Right lobe of liver (tissue), 6 donors: ENCODE data around the gene FERD3L. TPM values are rescaled to one million over a fixed set of nuclear protein-coding genes. Genes with fewer than 3 reads are reported as not detected.

Experiments used
- ATAC-seq, 4 donors: fragments of 200-7000 bp; cut with Tn5 transposase; one replicate each; pipeline ENCODE4 v1.9.1; 2020; ENCODE audit warnings: mild to moderate bottlenecking in 4 of 4, moderate library complexity in 4 of 4
- DNase-seq, 3 donors: peaks; one replicate each; pipeline ENCODE4 v3.0.0-alpha.2; 2020
- H3K27ac ChIP-seq, 3 donors: fragments of 200-600 bp; one replicate each; pipeline ENCODE4 v1.8.0; 2022
- H3K27me3 ChIP-seq, 2 donors: fragments of 200-600 bp; one replicate each; pipeline ENCODE4 v1.8.0; 2022
- H3K36me3 ChIP-seq, 4 donors: fragments of 200-600 bp; sonication (generic) in 1 of 4; one replicate each; pipeline versions ENCODE4 v1.5.1 to v1.8.0; 2017 to 2022; ENCODE audit warnings: control low read depth in 1 of 4
- H3K4me1 ChIP-seq, 4 donors: fragments of 200-600 bp; sonication (generic) in 1 of 4; one replicate each; pipeline versions ENCODE4 v1.5.1 to v1.8.0; 2017 to 2022; ENCODE audit warnings: control low read depth in 1 of 4
- H3K4me3 ChIP-seq, 3 donors: fragments of 200-600 bp; one replicate each; pipeline ENCODE4 v1.8.0; 2022
- H3K9me3 ChIP-seq, 4 donors: fragments of 200-600 bp; sonication (generic) in 1 of 4; one replicate each; pipeline versions ENCODE4 v1.5.1 to v1.8.0; 2017 to 2022; ENCODE audit warnings: control low read depth in 1 of 4
- CTCF ChIP-seq, 4 donors: fragments of 200-600 bp in 3 of 4; fragments of 450-650 bp in 1 of 4; IDR thresholded peaks; one replicate each; pipeline versions ENCODE4 v1.5.1 to v1.8.0; 2016 to 2022; ENCODE audit warnings: antibody characterized with exemption in 4 of 4, mild to moderate bottlenecking in 2 of 4
- POLR2A ChIP-seq: fragments of 450-650 bp; IDR thresholded peaks from one replicate; pipeline ENCODE4 v1.6.1; 2017; ENCODE audit warnings: antibody characterized with exemption, mild to moderate bottlenecking
- WGBS: methylation state at CpG from one replicate; pipeline ENCODE4 v1.1.6; 2018; ENCODE audit warnings: low coverage, low lambda C conversion rate; ENCODE audit not compliant: insufficient coverage; ENCODE audit errors: missing lambda C conversion rate; 5-methylcytosine and 5-hydroxymethylcytosine counted together
- intact Hi-C, 2 donors: fragments of 100-400 bp; cut with DNase I; formaldehyde crosslinking; loops; one replicate each; pipeline versions ENCODE4 v1.11.2 to v1.14.1; 2022
- total RNA-seq, 6 experiments: library from RNA; depleted of rRNA in 2 of 6; stranded (reverse); fragments of >200 nt in 2 of 6; fragmentation: NEBNext Ultra II Directional in 3 of 6; extraction: Animal tissue kit (Norgen Biotek cat#: 25700) in 3 of 6; gene quantifications; one replicate each; pipeline versions ENCODE4 v1.1.0 to v1.2.4, GENCODE V29; 2016 to 2023
- donor health status: DM: no; HTN: yes; CAD: no.
- donor health status: DM: no; HTN: no; CAD: no.
- donor health status: DM: no; HTN: no; CAD: no.
- donor health status: DM: no; HTN: yes; CAD: no.
- donor health status: DM: no; HTN: yes; CAD: no.

Gene FERD3L
- total RNA-seq, 6 experiments from 2014 or later, result not detected

GRCh38 chr7:19128856-19129255 is 16.4 kb downstream of the FERD3L start:
- peaks cover 0 to 5% of the 10 kb centered on the region in 2 donors for H3K27me3 ChIP-seq
- ATAC-seq, result no peak
- H3K4me1 ChIP-seq, result no peaks in the 10 kb centered on the region
- H3K36me3 ChIP-seq, result no peaks in the 10 kb centered on the region
- 13% methylated on average over 1 of the region's 1 CpG for WGBS
- H3K9me3 ChIP-seq, result no peaks in the 10 kb centered on the region
- no peak for TF ChIP-seq POLR2A
- no peak for TF ChIP-seq CTCF (IDR thresholded peaks at IDR 0.05)
- H3K4me3 ChIP-seq, result no peak overlapping the region
- intact Hi-C loops, result no loop called here
- no peak for DNase-seq
- H3K27ac ChIP-seq, result no peak overlapping the region

GRCh38 chr7:19121977-19122588 is 23.1 kb downstream of the FERD3L start:
- intact Hi-C loops, result no loop called here
- Histone ChIP-seq H3K4me3 (no peak overlapping the region), H3K36me3 (no peaks in the 10 kb centered on the region), H3K9me3 (no peaks in the 10 kb centered on the region), H3K4me1 (no peaks in the 10 kb centered on the region), H3K27ac (no peak overlapping the region), H3K27me3 (peaks cover 7 to 12% of the 10 kb centered on the region in 2 donors)
- peak; percentile 13 to 43 (median 30) for TF ChIP-seq CTCF (IDR thresholded peaks at IDR 0.05)
- no peak for TF ChIP-seq POLR2A
- DNase-seq (no peak), ATAC-seq (no peak)
- WGBS, result 23% methylated on average over 2 of the region's 2 CpGs

GRCh38 chr7:19119870-19120486 is 25.2 kb downstream of the FERD3L start:
- no peak for ATAC-seq
- 16% methylated on average over 10 of the region's 10 CpGs for WGBS
- intact Hi-C loops, result no loop called here
- no peaks in the 10 kb centered on the region for H3K9me3 ChIP-seq
- no peak for DNase-seq
- H3K36me3 ChIP-seq, result no peaks in the 10 kb centered on the region
- H3K27ac ChIP-seq, result no peak overlapping the region
- H3K27me3 ChIP-seq, result peaks cover 7 to 12% of the 10 kb centered on the region in 2 donors
- H3K4me3 ChIP-seq, result no peak overlapping the region
- H3K4me1 ChIP-seq, result peaks cover 0 to 5% (median 0%) of the 10 kb centered on the region in 4 donors
- TF ChIP-seq CTCF (IDR thresholded peaks at IDR 0.05), result no peak
- no peak for TF ChIP-seq POLR2A

GRCh38 chr7:19119372-19119771 is 25.8 kb downstream of the FERD3L start:
- no peaks in the 10 kb centered on the region for H3K36me3 ChIP-seq
- 2% methylated on average over 8 of the region's 8 CpGs for WGBS
- no peak overlapping the region for H3K27ac ChIP-seq
- peaks cover 0 to 5% (median 0%) of the 10 kb centered on the region in 4 donors for H3K4me1 ChIP-seq
- no peak overlapping the region for H3K4me3 ChIP-seq
- no peak for ATAC-seq
- DNase-seq, result no peak
- H3K27me3 ChIP-seq, result peaks cover 7 to 12% of the 10 kb centered on the region in 2 donors
- no peaks in the 10 kb centered on the region for H3K9me3 ChIP-seq
- intact Hi-C loops, result no loop called here
- no peak for TF ChIP-seq CTCF (IDR thresholded peaks at IDR 0.05)
- no peak for TF ChIP-seq POLR2A
